AG20443 (cell line): ENCODE results near the gene DMD.

Experiments used
- DNase-seq: peaks from one replicate; pipeline ENCODE4 v3.0.0; 2012; ENCODE audit warnings: low spot score, mixed read lengths

The DMD gene

DNA sequence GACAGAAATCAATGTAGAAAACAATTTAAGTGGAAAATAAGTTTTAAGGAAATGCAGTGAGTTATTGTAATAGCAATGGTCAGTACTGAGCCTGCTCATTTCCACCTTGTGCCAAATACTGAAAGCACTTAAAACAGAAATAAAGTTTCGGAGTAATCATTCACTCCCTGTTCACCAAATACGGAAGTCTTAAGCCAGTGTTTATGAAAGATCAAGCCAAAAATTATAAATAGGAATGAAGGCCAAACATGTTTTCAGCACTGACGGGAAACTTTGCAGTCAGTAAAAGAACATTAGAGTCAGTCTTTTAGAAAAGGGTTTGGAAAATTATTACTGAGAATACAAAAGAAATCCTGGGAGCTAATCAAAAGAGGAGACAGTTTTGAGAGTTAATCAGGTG, 178.6 kb downstream of the DMD start:
- no peak for DNase-seq

DNA sequence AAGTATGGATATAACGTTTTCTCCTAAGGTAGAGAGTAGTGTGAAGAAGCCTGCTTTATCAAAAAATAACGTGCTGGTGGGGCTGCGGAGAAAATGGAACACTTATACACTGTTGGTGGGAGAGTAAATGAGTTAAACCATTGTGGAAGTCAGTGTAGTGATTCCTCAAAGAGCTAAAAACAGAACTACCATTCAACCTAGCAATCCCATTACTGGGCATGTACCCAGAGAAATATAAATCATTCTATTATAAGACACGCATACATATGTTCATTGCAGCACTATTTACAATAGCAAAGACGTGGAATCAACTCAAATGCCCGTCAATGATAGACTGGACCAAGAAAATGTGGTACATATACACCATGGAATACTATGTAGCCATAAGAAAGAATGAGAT, 196.4 kb downstream of the DMD start:
- no peak for DNase-seq

DNA sequence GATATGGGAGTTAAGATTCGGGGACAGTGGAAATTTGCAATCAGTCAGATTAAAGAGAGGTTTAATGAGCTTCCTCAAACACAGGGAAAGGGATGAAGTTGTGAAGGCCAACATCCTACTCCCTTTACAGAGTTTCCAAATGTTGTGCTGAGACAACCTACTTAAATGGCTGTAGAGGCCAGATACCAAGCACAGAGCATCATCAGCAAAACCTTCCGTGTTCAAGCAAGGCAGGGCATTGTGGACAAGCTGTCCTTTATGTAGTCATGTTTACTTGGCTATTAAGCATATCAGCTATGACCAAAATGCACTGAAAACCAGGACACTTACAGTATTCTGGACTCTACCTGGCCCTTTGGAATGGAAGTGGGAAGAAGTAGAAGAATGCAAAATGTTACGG, 197.3 kb downstream of the DMD start:
- no peak for DNase-seq

DNA sequence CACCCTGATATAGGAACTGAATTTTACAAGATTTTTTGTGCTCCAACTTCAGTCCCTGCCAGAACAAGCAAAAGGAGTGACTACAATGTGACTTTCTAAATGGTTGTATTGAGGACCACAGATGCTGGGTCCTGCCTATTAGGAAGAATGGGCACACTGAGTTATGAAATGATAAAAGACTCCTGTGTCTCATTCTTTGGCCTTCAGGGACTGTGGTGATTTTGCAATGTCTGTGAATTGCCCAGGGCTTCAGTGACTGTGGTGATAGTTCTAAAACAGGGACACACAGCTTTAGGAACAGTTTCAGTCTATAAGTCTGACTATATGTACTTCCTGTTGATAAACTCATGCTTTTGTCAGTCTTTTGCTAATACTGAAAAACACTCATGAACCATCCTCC, 210.2 kb downstream of the DMD start:
- DNase-seq, result no peak

DNA sequence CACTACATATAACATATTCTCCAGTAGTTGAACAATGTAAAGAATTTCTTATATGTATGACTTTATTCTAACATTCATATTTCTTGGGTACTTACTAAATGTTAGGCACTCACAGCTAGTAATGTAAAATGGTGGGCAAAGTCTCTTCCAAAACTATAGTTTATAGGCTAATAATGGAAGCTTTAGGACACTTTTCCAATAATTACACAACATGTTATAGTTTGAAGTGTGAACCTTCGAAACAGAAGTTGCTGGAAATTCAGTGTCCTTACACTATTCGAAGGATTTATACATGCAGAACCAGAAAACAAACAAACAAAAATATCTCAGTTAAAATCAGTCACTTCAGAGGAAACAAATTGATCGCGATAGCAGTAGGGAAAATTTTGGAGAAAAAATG, 212.6 kb downstream of the DMD start:
- no peak for DNase-seq

GRCh38 chrX:32995427-32995826, 215.9 kb downstream of the DMD start:
- no peak for DNase-seq

DNA sequence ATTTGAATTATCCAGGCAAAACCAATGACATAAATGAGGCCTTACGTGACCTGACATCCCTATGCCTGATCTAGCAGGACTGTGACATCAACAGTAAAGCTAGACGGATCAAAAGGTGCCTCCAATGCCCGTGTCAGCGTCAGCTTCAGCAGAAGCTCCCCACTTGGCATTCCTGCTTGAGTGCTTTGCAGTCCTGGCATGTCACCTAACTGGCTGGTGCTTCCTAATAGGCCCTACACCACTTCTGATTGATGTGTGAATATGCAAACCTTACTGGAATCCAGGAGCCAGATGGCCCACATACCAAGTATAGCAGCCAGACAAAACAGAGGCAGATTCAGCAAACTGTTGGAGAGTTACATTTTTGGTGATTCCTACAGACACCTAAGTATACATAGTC, 224.2 kb downstream of the DMD start:
- no peak for DNase-seq

DNA sequence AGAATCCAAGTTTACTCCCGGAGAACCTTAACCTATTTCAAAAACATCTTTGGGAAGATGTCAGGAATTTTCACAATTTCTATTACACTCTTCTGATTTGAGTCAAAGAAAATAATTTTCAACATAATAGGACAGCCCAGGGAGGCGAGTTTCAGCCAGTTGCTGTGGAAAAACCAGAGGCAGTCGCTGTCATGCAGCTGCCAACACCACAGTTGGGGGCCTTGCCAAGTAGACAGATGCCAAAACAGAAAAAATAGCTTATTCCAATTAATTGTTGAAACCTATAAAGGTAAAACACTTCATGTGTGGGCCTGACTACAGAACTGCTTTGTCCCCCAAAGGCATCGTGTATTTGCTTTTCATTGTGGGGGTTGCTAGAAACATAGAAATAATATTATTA, 225.8 kb downstream of the DMD start:
- no peak for DNase-seq

GRCh38 chrX:32966821-32967355, 244.5 kb downstream of the DMD start:
- no peak for DNase-seq

DNA sequence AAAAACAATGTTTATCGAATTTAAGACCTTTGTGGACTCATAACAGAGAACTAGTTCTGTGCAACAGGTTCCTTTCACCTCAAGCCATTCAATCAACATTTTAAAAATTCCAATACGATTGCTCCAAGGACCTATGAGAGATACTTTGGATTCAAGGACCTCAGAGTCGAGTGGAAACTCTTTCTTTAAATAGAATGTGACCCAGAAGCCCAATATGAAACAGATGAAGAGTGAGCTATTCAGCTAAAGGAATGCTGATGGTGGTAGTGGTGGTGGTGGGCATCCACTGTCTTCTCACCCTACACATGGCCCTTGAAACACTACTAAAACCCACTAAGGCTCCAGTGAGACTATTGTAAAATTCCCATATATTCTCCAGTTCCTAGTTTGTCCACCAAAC, 257.2 kb downstream of the DMD start:
- no peak for DNase-seq

DNA sequence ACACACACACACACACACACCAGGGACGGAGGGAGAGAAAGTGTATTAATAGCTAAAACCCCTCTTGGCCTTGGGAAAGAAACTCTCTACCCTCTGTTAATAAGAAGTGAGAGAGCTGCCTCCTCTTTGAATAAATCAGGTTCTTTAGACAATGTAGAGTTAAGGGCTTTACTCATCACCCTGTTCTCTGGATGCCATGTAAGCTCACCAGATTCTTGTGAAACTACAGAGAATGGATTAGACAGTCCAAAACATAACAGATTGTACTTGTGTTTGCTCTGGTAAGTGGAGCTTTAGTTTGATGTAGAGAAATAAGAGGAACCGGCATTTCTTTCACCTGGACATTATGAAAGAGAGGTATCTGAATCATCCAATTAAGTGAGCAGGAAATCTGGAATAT, 263.2 kb downstream of the DMD start:
- DNase-seq, result no peak

DNA sequence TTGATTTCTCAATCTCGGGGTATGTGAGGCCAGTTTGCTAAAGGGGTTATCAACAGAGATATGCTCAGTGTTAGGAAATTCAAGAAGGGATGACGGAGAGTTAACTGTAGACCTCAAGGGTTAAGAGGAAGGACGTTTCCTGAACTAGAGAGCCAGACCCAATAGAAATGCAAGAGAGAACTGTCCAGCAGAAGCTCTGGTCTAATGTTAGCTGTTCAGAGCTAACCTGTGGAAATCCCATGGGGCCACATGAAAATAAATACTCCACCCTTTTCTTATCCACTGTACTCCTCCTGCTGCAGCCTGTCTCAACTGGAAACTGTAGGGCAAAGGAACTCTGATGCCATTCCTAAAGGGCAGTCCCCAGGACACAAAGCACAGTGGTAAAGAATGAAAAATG, 274.3 kb downstream of the DMD start:
- no peak for DNase-seq

DNA sequence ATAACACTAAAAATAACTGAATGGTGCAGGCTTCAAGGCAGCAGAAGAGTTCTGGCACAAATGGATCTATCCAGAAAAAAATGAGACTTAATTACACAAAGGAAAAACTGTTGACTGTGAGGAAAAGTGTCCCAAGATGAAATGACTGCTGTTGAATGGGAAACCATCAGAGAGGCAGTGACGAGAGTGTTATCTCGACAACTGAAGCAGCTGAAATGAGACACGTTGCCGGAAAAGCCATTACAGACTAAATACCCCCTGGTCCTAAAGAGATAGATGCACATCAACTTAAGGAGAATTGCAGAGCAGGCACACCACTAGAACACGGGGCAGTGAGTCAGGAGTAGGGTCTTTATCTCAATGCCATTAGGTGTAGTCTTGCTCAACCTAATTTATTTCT, 277.8 kb downstream of the DMD start:
- no peak for DNase-seq

DNA sequence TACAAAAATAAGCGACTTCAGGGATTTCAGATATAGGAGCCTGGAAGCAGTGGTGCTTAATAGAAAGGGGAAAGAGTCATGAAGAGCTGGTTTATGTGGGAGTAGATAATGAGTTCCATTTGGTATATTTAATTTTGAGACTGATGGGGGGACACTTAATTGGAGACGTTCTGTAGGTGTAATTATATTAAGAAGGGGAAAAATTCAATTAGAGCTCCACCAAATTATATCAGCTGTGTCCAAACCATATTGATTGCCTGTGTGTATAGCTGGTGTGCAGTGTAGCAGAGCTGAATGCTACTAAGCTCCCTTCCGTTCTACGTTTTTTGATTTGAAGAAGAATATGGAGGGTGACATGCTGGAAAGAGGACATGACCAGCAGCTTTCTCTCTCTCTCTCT, 282.3 kb downstream of the DMD start:
- DNase-seq, result no peak

DNA sequence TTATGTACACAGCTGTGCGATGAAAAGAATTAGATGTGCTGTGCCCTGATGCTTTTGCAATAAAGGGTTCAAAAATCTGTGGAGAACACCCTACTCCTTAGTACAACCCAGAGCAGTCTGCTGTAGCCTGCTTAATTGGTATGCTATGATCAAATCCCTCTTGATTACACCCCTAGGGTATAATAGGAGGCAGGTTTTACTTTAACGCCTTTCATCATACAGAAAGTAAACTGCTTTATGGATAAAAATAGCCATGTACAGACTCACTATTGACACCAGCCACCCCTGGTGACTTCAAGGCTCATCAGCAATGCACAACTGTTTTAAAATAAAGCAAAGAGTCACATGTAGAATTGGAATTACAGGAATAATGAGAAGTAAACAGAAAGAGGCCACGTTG, 315.3 kb downstream of the DMD start:
- DNase-seq, result no peak

GRCh38 chrX:32894679-32895078, 316.7 kb downstream of the DMD start:
- no peak for DNase-seq

DNA sequence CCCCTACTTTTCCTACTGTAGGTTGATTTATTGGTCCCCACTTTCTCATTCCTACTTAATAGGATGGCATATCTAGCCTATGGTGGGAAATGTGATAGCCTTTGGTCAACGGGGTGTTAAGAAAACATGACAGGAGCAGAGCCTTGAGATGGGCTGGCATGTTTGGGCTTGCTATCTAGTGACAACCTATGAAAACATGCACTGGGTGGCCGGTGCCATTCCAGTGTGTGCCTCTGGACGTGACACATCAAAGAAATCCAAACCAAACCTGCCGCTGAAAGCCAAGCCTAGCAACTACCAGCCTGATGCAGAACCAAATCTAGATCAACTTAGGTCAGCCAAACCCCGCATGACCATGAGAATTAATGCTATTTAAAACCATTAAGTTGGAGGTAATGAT, 317.6 kb downstream of the DMD start:
- DNase-seq, result no peak

GRCh38 chrX:32877592-32877991, 333.8 kb downstream of the DMD start:
- DNase-seq, result no peak

- DNase-seq, result no peak
Measured at GRCh38 chrX:32874839-32875238, 336.5 kb downstream of the DMD start.

GRCh38 chrX:32873786-32874185, 337.6 kb downstream of the DMD start:
- no peak for DNase-seq

- no peak for DNase-seq
Measured at GRCh38 chrX:32871636-32872035, 339.7 kb downstream of the DMD start.

DNA sequence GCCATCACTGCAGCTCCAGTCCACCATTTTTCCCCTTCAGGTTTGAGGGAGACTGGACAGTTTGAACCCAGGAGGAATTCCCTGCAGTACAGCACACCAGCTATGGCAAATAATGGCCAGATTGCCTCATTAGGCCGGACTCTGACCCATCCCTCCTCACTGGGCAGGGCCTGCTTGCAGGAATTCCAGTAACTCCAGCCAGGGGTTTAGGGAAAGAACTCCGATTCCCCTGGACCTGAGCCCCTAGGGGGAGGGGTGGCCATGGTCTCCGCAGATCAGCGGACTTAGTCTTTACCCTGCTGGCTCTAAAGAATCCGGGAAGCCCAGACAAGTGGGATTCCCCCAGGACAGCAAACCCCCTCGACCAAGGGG, 342.8 kb downstream of the DMD start:
- no peak for DNase-seq

DNA sequence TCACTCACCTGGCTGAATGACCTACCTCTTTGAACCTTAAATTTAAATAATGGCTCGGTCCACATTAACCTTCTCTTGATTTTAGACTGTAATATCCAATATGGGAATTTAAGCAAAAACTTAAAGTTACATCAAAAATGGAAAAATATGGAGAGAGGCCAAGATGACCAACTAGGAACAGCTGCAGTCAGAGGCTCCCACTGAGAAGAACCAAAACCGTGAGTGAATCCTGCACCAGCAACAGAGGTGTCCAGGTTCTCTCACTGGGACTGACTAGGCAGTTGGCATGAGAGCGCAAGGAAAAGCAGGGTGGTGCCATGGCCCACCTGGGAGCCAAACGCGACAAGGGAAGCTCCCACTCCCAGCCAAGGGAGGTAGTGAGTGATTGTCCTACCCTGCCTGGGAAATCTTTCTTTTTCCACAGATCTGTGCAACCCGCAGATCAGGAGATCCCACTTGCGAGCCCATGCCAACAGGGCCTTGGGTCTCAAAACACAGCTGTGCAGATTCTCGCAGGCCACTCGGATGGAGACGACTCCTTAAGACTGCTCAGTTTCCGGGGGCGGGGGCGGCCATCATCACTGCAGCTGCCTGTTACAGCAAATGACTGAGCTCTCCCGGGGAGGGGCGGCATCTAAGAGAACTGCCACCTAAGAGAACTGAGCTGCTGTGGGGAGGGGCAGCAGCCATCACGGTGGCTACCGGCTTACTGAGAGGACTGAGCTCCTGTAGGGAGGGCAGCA, 343.4 kb downstream of the DMD start:
- no peak for DNase-seq

GRCh38 chrX:32852203-32852602, 359.1 kb downstream of the DMD start:
- no peak for DNase-seq
